ENCODE data around the gene MAGI2. TPM values are rescaled to one million over a fixed set of nuclear protein-coding genes. Genes with fewer than 3 reads are reported as not detected.

MAGI2 gene
- total RNA-seq, 1 donor from 2014 or later = 8.0 TPM

DNA sequence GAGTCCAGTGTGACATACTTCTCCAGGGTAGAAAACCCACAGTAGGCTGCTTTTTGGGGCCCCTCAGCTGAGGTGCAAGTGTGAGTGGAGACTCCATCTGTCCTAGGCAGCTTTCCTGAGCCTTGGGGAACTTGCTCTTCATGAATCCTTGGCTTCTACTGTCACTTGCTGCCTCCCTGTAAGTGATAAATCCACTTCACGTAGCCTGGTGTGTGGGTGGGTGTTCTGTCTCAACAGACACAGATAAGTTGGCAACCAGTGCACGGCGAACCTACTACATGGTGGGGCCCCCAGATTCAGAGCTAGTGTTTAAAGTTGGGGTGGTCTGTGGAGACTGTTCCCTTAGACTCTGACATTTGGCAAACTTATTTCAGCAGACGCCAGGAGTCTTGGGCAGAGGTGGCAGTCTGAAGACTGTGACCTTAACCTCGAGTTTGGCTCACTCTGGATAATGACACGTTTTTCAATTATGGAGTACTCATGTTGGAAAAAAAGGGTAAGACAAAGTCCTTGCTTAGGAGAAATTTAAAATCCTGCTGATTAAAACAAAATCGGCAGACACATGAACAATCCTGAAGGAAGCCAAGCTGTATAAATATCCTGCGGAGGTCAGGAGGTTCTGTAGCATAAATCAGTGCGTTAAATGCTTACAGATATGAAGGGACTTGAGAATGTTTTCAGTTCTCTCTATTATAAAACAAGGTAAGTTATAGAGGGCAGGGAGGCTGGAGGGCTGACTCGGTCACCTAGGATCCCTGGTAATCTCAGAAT is 1278.0 kb downstream of the MAGI2 start:
- no peak for DNase-seq

DNA sequence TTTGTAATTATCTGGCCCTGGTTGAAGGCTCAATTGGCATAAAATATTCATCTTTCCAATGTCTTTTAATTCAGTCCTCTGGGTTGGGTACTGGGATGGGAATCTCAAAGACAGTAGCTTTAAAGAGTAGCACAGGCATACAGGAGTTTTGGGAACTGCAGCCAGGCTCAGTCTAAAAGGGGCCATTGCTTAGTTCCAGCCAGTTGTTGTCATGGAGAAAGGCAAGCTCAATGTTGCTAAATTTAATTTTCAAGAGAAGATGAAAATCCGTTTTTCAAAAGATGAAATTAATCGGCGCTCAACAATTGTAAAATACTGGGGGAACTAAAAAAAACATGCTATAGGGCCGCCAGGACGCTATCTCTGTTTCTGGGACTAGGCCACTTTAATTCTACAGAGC is 1279.8 kb downstream of the MAGI2 start:
- DNase-seq = no peak

DNA sequence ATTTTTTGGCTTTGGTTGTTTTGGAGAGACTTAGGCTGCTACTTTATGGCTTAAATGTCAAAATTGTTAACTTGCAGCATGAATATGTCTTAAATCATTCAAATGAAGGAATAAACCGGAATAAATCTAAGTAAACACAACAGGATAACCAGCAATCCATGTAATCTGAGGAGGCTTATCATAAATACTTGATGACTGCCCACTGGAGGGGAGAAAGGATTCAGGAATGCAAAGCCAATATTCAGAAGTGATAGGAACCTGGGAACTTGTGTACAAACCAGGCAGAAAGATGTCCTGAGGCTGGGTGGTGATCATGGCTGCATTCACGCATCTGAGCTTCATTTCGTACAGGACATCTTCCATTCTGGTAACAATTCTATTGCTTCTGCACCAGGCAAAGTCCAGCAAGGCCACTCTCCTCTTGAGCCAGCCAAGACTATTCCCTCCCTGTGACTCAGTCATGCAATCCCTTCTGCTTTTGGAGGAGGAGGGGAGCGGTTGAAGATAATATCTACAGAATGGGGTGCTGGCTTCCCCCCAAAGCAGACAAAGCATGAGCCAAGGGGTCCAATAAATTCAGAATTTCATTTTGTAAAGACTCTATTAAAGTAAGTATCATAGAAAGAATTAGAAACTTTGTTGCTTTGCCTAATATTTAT is 1280.4 kb downstream of the MAGI2 start:
- no peak for DNase-seq

GRCh38 chr7:78172267-78172757 is 1281.2 kb downstream of the MAGI2 start:
- DNase-seq = peak; percentile 35

GRCh38 chr7:78171398-78171797 is 1282.1 kb downstream of the MAGI2 start:
- no peak for DNase-seq

DNA sequence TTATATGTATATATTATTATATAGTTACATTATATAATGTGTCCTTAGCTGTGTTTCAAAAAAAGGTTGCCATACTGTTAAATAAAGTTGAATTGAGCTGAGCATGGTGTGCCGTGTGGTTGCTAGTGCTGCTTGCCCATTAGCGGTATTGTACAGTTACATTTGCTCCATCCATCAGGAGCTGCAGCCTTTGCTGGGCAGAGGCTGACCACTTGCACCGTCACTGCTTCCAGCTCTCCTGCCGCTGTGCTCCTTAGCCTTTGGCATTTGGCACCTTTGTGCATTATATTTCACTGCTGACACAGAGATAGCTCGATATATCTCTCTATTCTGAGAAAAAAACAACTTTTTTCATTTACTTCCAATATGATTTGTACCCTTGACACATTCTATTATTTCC is 1282.7 kb downstream of the MAGI2 start:
- DNase-seq = no peak

DNA sequence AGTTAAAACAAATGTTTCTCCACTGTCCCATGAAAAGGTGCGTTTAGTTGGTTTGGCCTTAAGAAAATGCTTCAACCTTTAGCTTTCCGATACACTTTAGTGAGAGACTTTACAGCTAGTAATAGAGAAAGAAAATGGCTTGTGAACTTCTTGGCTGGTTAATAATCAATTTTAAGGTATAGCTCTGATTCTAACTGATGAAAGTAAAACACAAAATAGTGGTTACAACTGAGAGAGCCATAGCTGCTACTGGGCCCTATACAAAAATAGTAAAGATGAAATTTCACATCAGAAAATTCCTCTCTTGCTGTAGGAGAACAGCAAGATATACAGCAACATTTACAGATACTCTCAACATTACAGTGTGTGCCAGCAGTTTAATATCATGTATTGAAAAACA is 1283.5 kb downstream of the MAGI2 start:
- DNase-seq = no peak

GRCh38 chr7:78168865-78169264 is 1284.6 kb downstream of the MAGI2 start:
- no peak for DNase-seq

DNA sequence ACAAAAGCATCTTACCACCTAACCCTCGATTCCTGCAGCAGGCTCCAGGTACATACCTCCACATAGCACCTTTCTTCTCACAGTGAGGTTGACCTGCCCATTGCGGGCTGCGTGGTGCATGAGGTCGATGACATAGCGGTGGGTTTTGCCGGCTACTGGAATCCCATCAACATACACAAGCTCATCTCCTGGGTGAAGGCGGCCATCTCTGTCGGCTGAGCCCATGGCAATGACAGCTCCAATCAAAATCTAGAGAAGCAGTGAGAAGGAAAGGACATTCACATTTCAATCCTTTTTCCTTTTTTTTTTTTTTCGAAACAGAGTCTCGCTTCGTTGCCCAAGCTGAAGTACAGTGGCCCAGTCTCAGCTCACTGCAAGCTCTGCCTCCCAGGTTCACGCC is 1285.6 kb downstream of the MAGI2 start:
- no peak for DNase-seq

DNA sequence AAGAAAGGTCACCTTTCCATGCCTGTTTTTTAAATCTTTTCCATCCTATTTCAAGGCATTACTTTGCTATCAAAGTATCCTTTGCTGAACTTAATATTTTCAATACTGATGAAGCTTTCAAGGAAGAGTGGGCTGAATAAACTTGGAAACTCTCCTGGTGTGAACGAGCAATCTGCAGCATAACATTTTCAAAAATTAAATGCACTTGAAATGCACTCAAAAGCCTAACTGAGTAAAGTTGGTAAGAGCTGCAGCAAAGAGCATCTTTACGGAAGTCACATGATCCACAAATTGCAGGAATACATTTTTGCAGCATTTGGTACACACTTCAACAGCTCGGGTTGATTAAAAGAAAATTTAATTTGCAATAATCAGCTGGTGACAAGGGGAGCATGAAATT is 1287.6 kb downstream of the MAGI2 start:
- DNase-seq = no peak

DNA sequence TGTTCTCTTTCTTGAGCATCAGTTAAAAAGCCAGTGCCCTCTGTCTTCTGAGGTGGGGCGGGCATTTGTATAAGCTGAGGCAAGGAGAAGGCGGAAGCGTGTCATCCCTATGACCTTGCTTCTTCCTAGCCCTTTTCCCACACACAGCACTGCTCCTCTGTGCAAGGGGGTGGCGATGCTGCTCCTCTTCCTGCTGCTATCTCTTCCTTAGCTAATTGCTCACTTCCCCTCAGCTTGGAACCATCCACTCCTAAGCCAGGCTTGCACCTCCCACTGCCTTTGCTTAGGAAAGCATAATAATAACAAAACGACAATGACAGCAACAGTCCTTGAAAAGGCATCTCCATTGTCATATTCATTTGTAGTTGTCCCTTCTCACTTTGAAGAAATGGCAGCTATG is 1288.0 kb downstream of the MAGI2 start:
- no peak for DNase-seq

DNA sequence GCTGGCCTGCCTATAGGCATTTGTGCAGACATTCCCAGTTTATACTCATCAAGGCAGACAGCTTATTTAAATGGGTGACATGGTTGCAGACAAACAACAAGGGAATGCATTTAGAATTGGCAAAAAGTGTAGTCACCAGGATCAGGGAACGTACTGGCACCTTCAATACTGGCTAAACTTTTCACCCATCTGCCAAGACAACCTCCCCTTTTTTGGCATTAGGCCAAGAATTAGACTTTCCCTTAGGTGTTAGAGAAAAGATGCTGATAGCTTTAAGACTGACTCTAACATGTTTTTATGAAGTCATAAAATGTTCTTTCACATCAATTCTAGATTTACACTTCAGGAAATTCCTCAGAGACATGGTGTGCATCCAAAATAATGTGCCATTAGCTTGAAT is 1289.0 kb downstream of the MAGI2 start:
- no peak for DNase-seq

DNA sequence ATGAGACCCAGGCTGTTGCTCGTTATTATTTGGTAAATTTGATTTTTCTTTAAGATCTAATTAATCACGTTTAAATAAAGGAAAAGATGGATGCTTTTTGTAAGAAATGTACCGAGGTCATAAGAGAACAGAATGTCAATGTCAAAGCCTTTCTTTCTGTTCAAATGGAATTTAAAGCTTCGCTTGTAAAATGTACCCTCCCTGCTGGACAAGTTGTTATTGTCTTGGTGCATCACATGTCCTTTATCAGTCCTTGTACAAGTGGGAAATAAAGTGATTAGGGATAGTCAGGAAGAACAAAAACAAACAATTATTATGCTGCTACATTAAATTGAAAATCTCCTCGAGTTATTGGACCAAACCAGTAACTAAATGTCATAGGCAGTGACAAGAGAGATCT is 1291.7 kb downstream of the MAGI2 start:
- DNase-seq = no peak

DNA sequence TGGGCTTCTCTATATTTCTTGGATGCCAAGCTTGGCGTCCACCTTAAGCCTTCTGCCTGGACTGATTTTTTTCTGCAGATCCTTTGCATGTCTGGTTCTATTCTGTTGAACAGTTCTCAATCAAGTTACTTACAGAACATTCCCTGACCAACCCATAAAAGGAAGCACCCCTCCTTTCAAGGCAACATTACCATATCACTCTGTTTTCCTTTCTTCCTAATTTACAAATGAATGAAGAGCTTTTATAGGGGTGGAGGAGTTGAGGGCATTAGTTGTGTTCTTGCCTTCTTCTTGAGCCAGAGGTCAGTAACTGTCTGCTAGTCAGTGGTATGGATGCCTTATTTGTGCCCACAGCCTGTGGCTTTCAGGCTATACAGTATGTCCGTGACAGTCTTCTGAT is 1293.9 kb downstream of the MAGI2 start:
- DNase-seq = no peak

DNA sequence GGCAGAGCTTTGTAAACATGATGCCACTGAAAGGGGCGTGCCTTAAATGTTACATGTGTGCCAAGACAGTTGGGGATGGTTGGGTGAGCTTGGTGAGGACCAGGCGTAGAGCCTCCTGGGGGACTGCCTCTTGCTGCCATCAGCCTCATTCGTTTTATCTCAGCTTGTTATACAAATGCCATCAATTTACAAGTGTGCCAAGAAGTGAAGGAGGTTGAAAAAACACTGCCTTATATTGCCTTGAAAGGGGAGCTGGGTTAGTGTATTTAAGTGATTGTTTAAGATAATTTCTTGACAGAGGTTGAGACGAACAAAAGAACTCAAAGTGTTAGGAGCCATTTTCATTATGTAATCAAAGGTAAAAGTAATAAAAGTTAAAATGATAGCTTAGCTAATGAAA is 1300.2 kb downstream of the MAGI2 start:
- DNase-seq = no peak

- DNase-seq = no peak
Measured at GRCh38 chr7:78151229-78151628, 1302.2 kb downstream of the MAGI2 start.

DNA sequence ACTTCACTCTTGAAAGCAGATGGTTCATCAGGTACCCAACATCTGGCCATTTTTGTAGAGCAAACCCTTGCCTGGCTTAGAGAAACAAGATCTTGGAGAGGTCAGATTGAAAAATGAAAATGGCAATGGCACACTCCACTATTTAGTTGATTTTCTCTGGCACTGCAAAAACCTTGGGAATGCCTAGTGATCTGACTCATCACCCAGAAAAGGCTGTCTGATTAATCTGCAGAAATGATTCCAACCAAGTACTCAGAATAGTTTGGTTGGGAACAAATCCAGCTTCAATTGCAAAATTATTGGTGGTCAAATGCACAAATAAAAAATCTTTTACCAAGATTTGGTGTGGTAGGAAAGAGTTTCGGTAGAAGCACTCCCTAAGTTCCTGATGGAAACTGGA is 1303.7 kb downstream of the MAGI2 start:
- DNase-seq = no peak

DNA sequence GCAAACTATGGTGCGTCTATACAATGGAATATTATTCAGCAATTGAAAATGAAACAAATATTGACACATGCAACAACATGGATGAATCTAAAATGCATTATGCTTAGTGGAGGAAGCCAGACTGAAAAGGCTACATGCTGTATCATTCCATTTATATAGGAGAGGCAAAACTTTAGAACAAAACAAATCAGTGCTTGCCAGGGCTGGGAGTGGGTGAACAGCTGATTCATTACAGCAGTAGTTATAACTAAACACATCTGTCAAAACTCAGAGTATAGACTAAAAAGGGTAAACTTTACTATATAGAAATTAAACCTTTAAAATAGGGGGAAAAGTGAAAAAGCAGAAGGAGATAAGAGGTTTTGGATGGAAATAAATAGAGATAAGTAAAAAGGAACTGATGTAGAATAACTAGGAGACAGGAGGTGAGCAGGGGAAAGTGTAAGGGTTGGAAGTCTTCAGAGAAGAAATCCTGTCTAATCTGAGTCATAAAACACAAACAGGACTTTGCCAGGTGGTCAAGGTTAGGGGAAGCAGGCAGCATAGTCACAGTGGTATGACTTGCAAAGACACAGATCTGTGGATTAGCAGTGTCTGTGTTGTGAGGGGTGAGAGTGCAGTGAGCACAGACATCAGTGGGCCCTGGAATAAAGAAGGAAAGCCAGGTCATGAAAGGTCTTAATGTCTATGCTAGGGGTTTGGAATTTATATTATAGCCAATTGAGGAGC is 1305.1 kb downstream of the MAGI2 start:
- DNase-seq = no peak

- no peak for DNase-seq
Measured at GRCh38 chr7:78146546-78146945, 1306.9 kb downstream of the MAGI2 start.

DNA sequence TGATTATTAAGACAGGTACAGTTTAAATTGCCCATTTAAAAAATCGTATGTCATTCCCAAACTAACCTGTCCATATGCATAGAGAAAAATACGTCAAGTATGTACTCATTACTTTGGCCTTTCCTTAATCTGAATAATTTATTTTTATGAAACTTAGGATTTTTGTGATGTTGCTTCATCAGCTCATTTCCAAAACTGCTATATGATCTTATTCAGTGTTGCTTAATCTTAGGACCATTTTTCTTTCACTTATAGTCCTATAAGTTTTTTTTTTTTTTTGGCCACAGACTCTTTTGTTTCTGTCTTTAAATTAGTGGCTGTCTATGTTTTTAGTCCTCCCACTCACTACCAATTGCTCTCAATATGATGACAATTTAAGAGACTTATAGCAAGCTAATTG is 1309.8 kb downstream of the MAGI2 start:
- no peak for DNase-seq

DNA sequence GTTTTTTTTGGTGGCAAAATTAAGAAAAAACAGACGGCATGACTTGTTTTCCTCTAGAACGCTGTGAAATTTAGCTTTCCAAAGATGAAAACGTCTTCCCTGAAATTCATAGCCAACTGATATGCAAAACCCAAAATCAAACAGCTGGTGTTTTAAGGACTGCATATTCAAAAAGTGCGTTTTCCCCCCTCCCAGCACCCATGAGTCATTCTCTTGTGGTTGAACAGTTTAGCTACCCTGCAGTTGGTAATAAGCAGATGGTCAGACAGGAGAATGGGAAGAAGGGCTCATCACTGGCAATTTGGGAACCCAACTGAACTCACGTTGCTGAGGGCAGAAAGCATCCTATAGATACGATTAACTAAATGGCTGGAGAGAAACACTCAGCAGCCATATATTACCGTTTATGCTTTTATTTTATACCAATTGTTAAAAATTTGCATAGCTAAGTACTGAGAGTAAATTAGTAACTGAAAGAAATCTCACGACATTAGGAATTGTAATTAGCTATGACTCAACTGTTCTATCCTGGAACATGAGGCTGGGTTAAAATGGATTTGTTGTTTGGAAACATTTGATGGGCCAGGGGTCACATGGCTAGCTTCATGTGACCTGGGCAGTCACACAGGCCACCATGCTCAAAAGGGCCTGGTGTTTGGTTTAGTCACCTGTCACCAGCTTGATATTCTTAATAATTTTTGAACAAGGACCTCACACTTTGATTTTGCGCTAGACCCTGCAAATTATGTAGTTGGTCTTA is 1311.8 kb downstream of the MAGI2 start:
- no peak for DNase-seq

GRCh38 chr7:78140109-78140508 is 1313.4 kb downstream of the MAGI2 start:
- DNase-seq = no peak

- no peak for DNase-seq
Measured at GRCh38 chr7:78139335-78139734, 1314.1 kb downstream of the MAGI2 start.

Measured in tongue (tissue), 2 donors.